Activated CD8-positive, alpha-beta T cell treated with anti-CD3 and anti-CD28 coated beads for 36 hours (primary cell): ENCODE data around the gene DNM3. TPM values are rescaled to one million over a fixed set of nuclear protein-coding genes. Genes with fewer than 3 reads are reported as not detected.

Experiments
- ATAC-seq: fragments of 200-7000 bp; cut with Tn5 transposase; one replicate; pipeline ENCODE4 v1.10.0; 2021; ENCODE audit warnings: mild to moderate bottlenecking, moderate library complexity
- CTCF ChIA-PET: fragments of 350-600 bp; sonication (Branson Sonifier 250); formaldehyde crosslinking; loops from one replicate; lab custom pipeline; 2021; ENCODE audit warnings: antibody characterized with exemption; lab: Charles Lee
- POLR2A ChIA-PET: fragments of 350-600 bp; sonication (Branson Sonifier 250); formaldehyde crosslinking; loops from one replicate; lab custom pipeline; 2021; ENCODE audit warnings: antibody characterized with exemption; lab: Charles Lee
- DNase-seq: peaks from one replicate; pipeline ENCODE4 v3.0.0-alpha.2; 2020
- H3K27ac Mint-ChIP-seq: one replicate; pipeline ENCODE4 v1.8.0; 2021; ENCODE audit warnings: mild to moderate bottlenecking, mixed read lengths
- H3K27me3 Mint-ChIP-seq: one replicate; pipeline ENCODE4 v1.8.0; 2021; ENCODE audit warnings: mixed read lengths
- H3K36me3 Mint-ChIP-seq: one replicate; pipeline ENCODE4 v1.8.0; 2021; ENCODE audit warnings: low read depth, mixed read lengths
- H3K4me1 Mint-ChIP-seq: one replicate; pipeline ENCODE4 v1.8.0; 2021; ENCODE audit warnings: low read depth, mixed read lengths
- H3K4me3 Mint-ChIP-seq: one replicate; pipeline ENCODE4 v1.8.0; 2021; ENCODE audit warnings: mild to moderate bottlenecking, moderate library complexity, mixed read lengths
- H3K9me3 Mint-ChIP-seq: one replicate; pipeline ENCODE4 v1.8.0; 2021; ENCODE audit warnings: mixed read lengths
- CTCF ChIP-seq: fragments of 200-600 bp; IDR thresholded peaks from one replicate; pipeline ENCODE4 v1.8.0; 2022; ENCODE audit warnings: antibody characterized with exemption, mild to moderate bottlenecking
- intact Hi-C: fragments of 100-400 bp; cut with micrococcal nuclease; formaldehyde crosslinking; loops from one replicate; pipeline ENCODE4 v1.10.0; 2022
- total RNA-seq, 2 experiments: library from RNA; stranded (reverse); gene quantifications; one replicate each; pipeline ENCODE4 v1.2.3, GENCODE V29; 2021

The DNM3 gene
- total RNA-seq, 2 experiments from 2014 or later = 0.58 to 1.1 TPM

GRCh38 chr1:172165403-172165802 is 324.1 kb downstream of the DNM3 start:
- Mint-ChIP-seq H3K27ac (no peak overlapping the region), H3K36me3 (no peaks in the 10 kb centered on the region), H3K4me1 (no peaks in the 10 kb centered on the region), H3K27me3 (no peaks in the 10 kb centered on the region), H3K4me3 (no peak overlapping the region), H3K9me3 (no peaks in the 10 kb centered on the region)
- ATAC-seq (no peak), DNase-seq (no peak)
- CTCF ChIA-PET = interaction anchor here (1.5 kb wide), 1 partner anchor 234 kb away, joined by 3 read pairs; no protein-coding TSS in a partner anchor
- no peak for TF ChIP-seq CTCF
- intact Hi-C loops = no loop called here
- POLR2A ChIA-PET = interaction anchor here (0.6 kb wide), 1 partner anchor 228 kb away, joined by 3 read pairs; no protein-coding TSS in a partner anchor

- Mint-ChIP-seq H3K36me3 (no peaks in the 10 kb centered on the region), H3K27ac (no peak overlapping the region), H3K9me3 (no peaks in the 10 kb centered on the region), H3K4me3 (no peak overlapping the region), H3K4me1 (no peaks in the 10 kb centered on the region), H3K27me3 (peaks cover 1% of the 10 kb centered on the region)
- ChIA-PET CTCF (no interaction called here), POLR2A (interaction anchor here (1.2 kb wide), 1 partner anchor 12 kb away, joined by 3 read pairs; no protein-coding TSS in a partner anchor)
- DNase-seq = no peak
- TF ChIP-seq CTCF = no peak
- intact Hi-C loops = no loop called here
- no peak for ATAC-seq
Measured at GRCh38 chr1:172167796-172168596, 326.7 kb downstream of the DNM3 start.

GRCh38 chr1:172168597-172168872 is 327.2 kb downstream of the DNM3 start:
- no peaks in the 10 kb centered on the region for H3K4me1 Mint-ChIP-seq
- TF ChIP-seq CTCF = no peak
- POLR2A ChIA-PET = interaction anchor here (1.2 kb wide), 1 partner anchor 12 kb away, joined by 3 read pairs; no protein-coding TSS in a partner anchor
- no peaks in the 10 kb centered on the region for H3K9me3 Mint-ChIP-seq
- CTCF ChIA-PET = interaction anchor here (0.5 kb wide), 1 partner anchor 155 kb away, joined by 3 read pairs; no protein-coding TSS in a partner anchor
- DNase-seq (no peak), ATAC-seq (no peak)
- intact Hi-C loops = no loop called here
- H3K27ac Mint-ChIP-seq = no peak overlapping the region
- no peaks in the 10 kb centered on the region for H3K36me3 Mint-ChIP-seq
- peaks cover 3% of the 10 kb centered on the region for H3K27me3 Mint-ChIP-seq
- H3K4me3 Mint-ChIP-seq = no peak overlapping the region

DNA sequence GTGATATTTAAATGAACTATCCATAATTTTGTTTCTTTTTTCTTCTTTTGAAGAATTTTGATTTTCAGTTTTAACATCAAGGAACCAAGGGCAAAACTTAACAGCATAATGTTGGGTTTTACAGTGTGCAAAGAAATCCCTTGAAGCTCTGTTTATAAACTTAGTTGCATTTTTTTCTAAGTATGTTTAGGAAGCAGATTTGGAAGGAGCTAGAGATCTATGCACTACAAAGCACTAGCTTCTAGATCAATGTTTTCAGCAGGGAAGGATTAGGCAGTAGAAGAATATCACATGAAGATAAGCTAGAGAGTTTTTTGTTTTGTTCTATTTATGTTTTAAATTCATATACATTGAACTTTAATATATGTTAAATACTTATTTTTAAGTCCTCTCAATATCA is 328.5 kb downstream of the DNM3 start:
- H3K9me3 Mint-ChIP-seq = no peaks in the 10 kb centered on the region
- H3K27ac Mint-ChIP-seq = no peak overlapping the region
- ChIA-PET POLR2A (interaction anchor here (0.6 kb wide), 1 partner anchor 14 kb away, joined by 4 read pairs; no protein-coding TSS in a partner anchor), CTCF (no interaction called here)
- intact Hi-C loops = no loop called here
- ATAC-seq (no peak), DNase-seq (no peak)
- TF ChIP-seq CTCF = no peak
- no peaks in the 10 kb centered on the region for H3K4me1 Mint-ChIP-seq
- H3K4me3 Mint-ChIP-seq = no peak overlapping the region
- no peaks in the 10 kb centered on the region for H3K36me3 Mint-ChIP-seq
- H3K27me3 Mint-ChIP-seq = peaks cover 6% of the 10 kb centered on the region

DNA sequence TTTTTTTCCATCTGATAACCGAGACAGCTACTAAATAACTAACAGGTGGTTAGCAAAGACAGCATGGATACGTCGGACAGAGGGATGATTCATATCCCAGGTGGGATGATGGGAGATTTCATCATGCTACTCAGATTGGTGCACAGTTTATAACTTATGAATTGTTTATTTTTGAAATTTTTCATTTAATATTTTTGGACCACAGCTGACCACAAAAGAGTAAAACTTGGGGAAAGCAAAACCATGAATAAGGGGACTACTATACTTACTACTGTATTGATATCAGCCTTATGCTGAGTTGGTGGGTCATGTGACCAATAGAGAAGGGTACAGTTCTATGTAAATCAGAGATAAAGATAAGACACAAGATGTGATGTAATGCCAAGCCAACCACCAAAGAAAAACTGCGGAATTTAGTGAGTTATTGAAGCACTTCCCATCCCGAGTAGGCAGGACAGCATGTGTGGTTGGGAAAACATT is 331.1 kb downstream of the DNM3 start:
- Mint-ChIP-seq H3K4me1 (no peaks in the 10 kb centered on the region), H3K27ac (no peak overlapping the region), H3K27me3 (peaks cover 6% of the 10 kb centered on the region), H3K4me3 (no peak overlapping the region), H3K36me3 (no peaks in the 10 kb centered on the region), H3K9me3 (no peaks in the 10 kb centered on the region)
- no peak for ATAC-seq
- CTCF ChIA-PET = no interaction called here
- POLR2A ChIA-PET = no interaction called here
- intact Hi-C loops = no loop called here
- TF ChIP-seq CTCF = no peak
- DNase-seq = no peak
